ENCODE measurements around the gene PSMD12.

Gene PSMD12

GRCh38 chr17:67386965-67387551, 20.7 kb upstream of the PSMD12 start:
- TF ChIP-seq CTCF (IDR thresholded peaks at IDR 0.05) (peak; percentile 82), ZFX (IDR thresholded peaks at IDR 0.05; ENCODE audit: borderline replicate concordance) (no peak)
- H3K27ac ChIP-seq, result no peak overlapping the region

GRCh38 chr17:67385122-67385988, 19.0 kb upstream of the PSMD12 start:
- H3K27ac ChIP-seq, result no peak overlapping the region
- no peak for TF ChIP-seq ZFX (IDR thresholded peaks at IDR 0.05; ENCODE audit: borderline replicate concordance)
- TF ChIP-seq CTCF (IDR thresholded peaks at IDR 0.05), result no peak

GRCh38 chr17:67381929-67382257, 15.5 kb upstream of the PSMD12 start:
- no peak for TF ChIP-seq ZFX (IDR thresholded peaks at IDR 0.05; ENCODE audit: borderline replicate concordance)
- TF ChIP-seq CTCF (IDR thresholded peaks at IDR 0.05), result no peak
- no peak overlapping the region for H3K27ac ChIP-seq

- no peak overlapping the region for H3K27ac ChIP-seq
- TF ChIP-seq CTCF (IDR thresholded peaks at IDR 0.05), result no peak
- no peak for TF ChIP-seq ZFX (IDR thresholded peaks at IDR 0.05; ENCODE audit: borderline replicate concordance)
Measured at GRCh38 chr17:67379251-67379630, 12.9 kb upstream of the PSMD12 start.

GRCh38 chr17:67378454-67379250, 12.3 kb upstream of the PSMD12 start:
- no peak for TF ChIP-seq ZFX (IDR thresholded peaks at IDR 0.05; ENCODE audit: borderline replicate concordance)
- TF ChIP-seq CTCF (IDR thresholded peaks at IDR 0.05), result peak; percentile 96
- H3K27ac ChIP-seq, result peak overlapping the region; percentile 47; the same call in 1 of the 2 replicates

- peak overlapping the region; percentile 47 for H3K27ac ChIP-seq
- TF ChIP-seq CTCF (IDR thresholded peaks at IDR 0.05), result no peak
- TF ChIP-seq ZFX (IDR thresholded peaks at IDR 0.05; ENCODE audit: borderline replicate concordance), result no peak
Measured at GRCh38 chr17:67377488-67378453, 11.4 kb upstream of the PSMD12 start.

Data from 22Rv1 (cell line).